ENCODE measurements around the gene TUBG1.
"Not testable (repeated sequence)": the region's sequence is repeated elsewhere in the genome, so short reads cannot be mapped to it uniquely, and the experiment has no call there.

Gene TUBG1

GRCh38 chr17:42655528-42655927 lies 46.0 kb downstream of the TUBG1 start:
- no peak for DNase-seq
- Histone ChIP-seq H3K36me3 (no peaks in the 10 kb centered on the region), H3K4me1 (peaks cover 0 to 23% (median 19%) of the 10 kb centered on the region in 4 donors), H3K4me3 (no peak overlapping the region), H3K9me3 (no peaks in the 10 kb centered on the region), H3K27me3 (no peaks in the 10 kb centered on the region), H3K27ac (no peak overlapping the region)
- intact Hi-C loops (cut with DNase I; ENCODE audit: low total_unique reads), result no loop called here
- no peak for TF ChIP-seq CTCF (IDR thresholded peaks at IDR 0.05)

GRCh38 chr17:42657824-42658588 lies 48.5 kb downstream of the TUBG1 start:
- no peak overlapping the region for H3K4me3 ChIP-seq
- H3K4me1 ChIP-seq, result peaks cover 0 to 33% (median 24%) of the 10 kb centered on the region in 4 donors
- H3K9me3 ChIP-seq, result no peaks in the 10 kb centered on the region
- no peak for TF ChIP-seq CTCF (IDR thresholded peaks at IDR 0.05)
- intact Hi-C loops (cut with DNase I; ENCODE audit: low total_unique reads), result no loop called here
- H3K27ac ChIP-seq, result no peak overlapping the region
- DNase-seq, result no peak
- no peaks in the 10 kb centered on the region for H3K27me3 ChIP-seq
- peaks cover 0 to 10% (median 0%) of the 10 kb centered on the region in 3 donors for H3K36me3 ChIP-seq

GRCh38 chr17:42659079-42659931 lies 49.8 kb downstream of the TUBG1 start, which contains the start of gene TUBG2:
TSS of gene TUBG2 (plus strand) at chr17:42659284. CDS start at chr17:42659504, 220 bp downstream.
- peak; percentile 84 to 94 for DNase-seq
- Histone ChIP-seq H3K4me3 (peak within 1 kb of the TSS; percentile 76 to 85), H3K27ac (peak within 1 kb of the TSS; percentile 90), H3K27me3 (no peaks in the 10 kb centered on the region), H3K4me1 (peaks cover 0 to 27% (median 17%) of the 10 kb centered on the region in 4 donors), H3K9me3 (no peaks in the 10 kb centered on the region), H3K36me3 (peaks cover 7 to 21% (median 9%) of the 10 kb centered on the region in 3 donors)
- intact Hi-C loops (cut with DNase I; ENCODE audit: low total_unique reads), result no loop called here
- TF ChIP-seq CTCF (IDR thresholded peaks at IDR 0.05), result no peak

- Histone ChIP-seq H3K36me3 (peaks cover 7 to 24% (median 9%) of the 10 kb centered on the region in 3 donors), H3K27ac (peak overlapping the region; percentile 90), H3K4me1 (peaks cover 0 to 27% (median 18%) of the 10 kb centered on the region in 4 donors), H3K4me3 (peak overlapping the region; percentile 76 to 85)
- H3K9me3 ChIP-seq; DNase-seq; intact Hi-C loops (cut with DNase I; ENCODE audit: low total_unique reads); H3K27me3 ChIP-seq: not testable (repeated sequence)
Measured at GRCh38 chr17:42659932-42660274, 50.4 kb downstream of the TUBG1 start.

GRCh38 chr17:42660692-42661345 lies 51.3 kb downstream of the TUBG1 start:
- H3K27ac ChIP-seq, result peak overlapping the region; percentile 90
- TF ChIP-seq CTCF (IDR thresholded peaks at IDR 0.05), result no peak
- no peaks in the 10 kb centered on the region for H3K9me3 ChIP-seq
- intact Hi-C loops (cut with DNase I; ENCODE audit: low total_unique reads), result no loop called here
- peak in 1 of 2 donors; percentile 38 for DNase-seq
- H3K4me1 ChIP-seq, result peaks cover 0 to 36% (median 26%) of the 10 kb centered on the region in 4 donors
- peaks cover 9 to 33% (median 16%) of the 10 kb centered on the region in 3 donors for H3K36me3 ChIP-seq
- no peak overlapping the region for H3K4me3 ChIP-seq
- no peaks in the 10 kb centered on the region for H3K27me3 ChIP-seq

Measured in tibial artery (tissue), 4 donors.